Tibial nerve (tissue), 3 donors: Measurements from ENCODE around the gene ZNF280D.

Experiments used
- POLR2A ChIP-seq, 2 donors: fragments of 450-650 bp; IDR thresholded peaks; one replicate each; pipeline ENCODE4 v1.6.1; 2017; ENCODE audit warnings: antibody characterized with exemption in 2 of 2, mild to moderate bottlenecking in 2 of 2, moderate library complexity in 2 of 2
- TF ChIP-seq, protein P1 (sequence below), 5 experiments: fragments of 200-600 bp in 3 of 5; fragments of 450-650 bp in 2 of 5; sonication (generic) in 3 of 5; IDR thresholded peaks; one replicate each; pipeline ENCODE4 v1.5.1; 2016 to 2019; ENCODE audit warnings: antibody characterized with exemption in 5 of 5, mild to moderate bottlenecking in 3 of 5, moderate library complexity in 2 of 5

DNA sequence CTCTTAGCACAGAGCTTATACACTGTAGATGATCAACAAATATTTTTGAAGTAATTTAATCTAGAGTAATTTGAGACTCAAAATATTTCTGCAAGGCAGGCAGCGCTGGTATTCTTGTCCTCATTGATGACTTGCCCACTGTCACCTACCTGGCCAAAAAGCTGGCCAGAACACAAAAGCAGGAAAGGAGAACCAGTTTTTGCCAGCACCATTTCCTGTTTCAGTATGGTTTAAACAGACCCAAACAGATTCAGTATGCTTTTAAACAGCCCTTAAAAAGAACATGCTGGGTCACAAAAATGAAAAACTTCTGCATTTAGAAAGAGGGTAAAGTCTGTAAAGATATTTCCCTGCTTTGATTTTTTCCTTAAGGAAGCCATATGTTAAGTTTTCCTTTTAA is 42.3 kb upstream of the ZNF280D start:
- TF ChIP-seq, protein P1, sequence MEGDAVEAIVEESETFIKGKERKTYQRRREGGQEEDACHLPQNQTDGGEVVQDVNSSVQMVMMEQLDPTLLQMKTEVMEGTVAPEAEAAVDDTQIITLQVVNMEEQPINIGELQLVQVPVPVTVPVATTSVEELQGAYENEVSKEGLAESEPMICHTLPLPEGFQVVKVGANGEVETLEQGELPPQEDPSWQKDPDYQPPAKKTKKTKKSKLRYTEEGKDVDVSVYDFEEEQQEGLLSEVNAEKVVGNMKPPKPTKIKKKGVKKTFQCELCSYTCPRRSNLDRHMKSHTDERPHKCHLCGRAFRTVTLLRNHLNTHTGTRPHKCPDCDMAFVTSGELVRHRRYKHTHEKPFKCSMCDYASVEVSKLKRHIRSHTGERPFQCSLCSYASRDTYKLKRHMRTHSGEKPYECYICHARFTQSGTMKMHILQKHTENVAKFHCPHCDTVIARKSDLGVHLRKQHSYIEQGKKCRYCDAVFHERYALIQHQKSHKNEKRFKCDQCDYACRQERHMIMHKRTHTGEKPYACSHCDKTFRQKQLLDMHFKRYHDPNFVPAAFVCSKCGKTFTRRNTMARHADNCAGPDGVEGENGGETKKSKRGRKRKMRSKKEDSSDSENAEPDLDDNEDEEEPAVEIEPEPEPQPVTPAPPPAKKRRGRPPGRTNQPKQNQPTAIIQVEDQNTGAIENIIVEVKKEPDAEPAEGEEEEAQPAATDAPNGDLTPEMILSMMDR (IDR thresholded peaks at IDR 0.05) = no peak
- no peak for TF ChIP-seq POLR2A (IDR thresholded peaks at IDR 0.05)
